Neuronal stem cell (in vitro differentiated cells): Measurements from ENCODE around the gene PLCH2.

ENCODE experiments used
- DNase-seq: peaks from one replicate; pipeline ENCODE4 v3.0.0-alpha.2; 2013; ENCODE audit warnings: low spot score
- H2AFZ ChIP-seq: one replicate; pipeline ENCODE4 v1.6.1; 2013; ENCODE audit warnings: mild to moderate bottlenecking, low read length, inconsistent platforms
- H2AK5ac ChIP-seq: 2 replicates; pipeline ENCODE4 v1.6.1; 2013; ENCODE audit warnings: low read depth, mild to moderate bottlenecking, inconsistent platforms, low read length, moderate library complexity, mixed read lengths
- H2BK120ac ChIP-seq: 2 replicates; pipeline ENCODE4 v1.6.1; 2013; ENCODE audit warnings: low read depth, mild to moderate bottlenecking, inconsistent platforms, low read length, moderate library complexity, mixed read lengths
- H2BK12ac ChIP-seq: one replicate; pipeline ENCODE4 v1.6.1; 2013; ENCODE audit warnings: low read length, inconsistent platforms
- H2BK15ac ChIP-seq: 2 replicates; pipeline ENCODE4 v1.6.1; 2013; ENCODE audit warnings: mild to moderate bottlenecking, low read length, inconsistent platforms, mixed read lengths
- H2BK5ac ChIP-seq: one replicate; pipeline ENCODE4 v1.6.1; 2013; ENCODE audit warnings: inconsistent platforms, mild to moderate bottlenecking, low read length, moderate library complexity
- H3K14ac ChIP-seq: one replicate; pipeline ENCODE4 v1.6.1; 2013; ENCODE audit warnings: low read length, inconsistent platforms
- H3K18ac ChIP-seq: 2 replicates; pipeline ENCODE4 v1.6.1; 2013; ENCODE audit warnings: low read length, inconsistent platforms
- H3K23ac ChIP-seq: 2 replicates; pipeline ENCODE4 v1.6.1; 2013; ENCODE audit warnings: low read depth, mild to moderate bottlenecking, mixed read lengths, low read length, inconsistent platforms; ENCODE audit not compliant: poor library complexity
- H3K27ac ChIP-seq: replicated peaks from 3 replicates; pipeline ENCODE4 v1.5.1; 2013; ENCODE audit warnings: low read length, inconsistent platforms
- H3K27me3 ChIP-seq, 3 experiments: 2 replicates each; pipeline ENCODE4 v1.6.1; 2013; ENCODE audit warnings: low read length in 3 of 3, mild to moderate bottlenecking in 2 of 3, inconsistent platforms in 1 of 3, low read depth in 1 of 3, mixed read lengths in 1 of 3, moderate library complexity in 1 of 3; ENCODE audit not compliant: control insufficient read depth in 3 of 3, insufficient read depth in 3 of 3
- H3K36me3 ChIP-seq, 2 donors: replicated peaks in 1 of 2; 2 replicates each; pipeline ENCODE4 v1.6.1; 2013; ENCODE audit warnings: low read length in 2 of 2; ENCODE audit not compliant: control insufficient read depth in 2 of 2, insufficient read depth in 2 of 2
- H3K4ac ChIP-seq: 2 replicates; pipeline ENCODE4 v1.6.1; 2013; ENCODE audit warnings: inconsistent platforms, mild to moderate bottlenecking, low read length, moderate library complexity
- H3K4me1 ChIP-seq, 2 donors: 1 replicate in 1 of 2; 2 replicates in 1 of 2; pipeline ENCODE4 v1.6.1; 2013; ENCODE audit warnings: low read length in 2 of 2, low read depth in 1 of 2; ENCODE audit not compliant: control insufficient read depth in 2 of 2, insufficient read depth in 1 of 2
- H3K4me2 ChIP-seq: one replicate; pipeline ENCODE4 v1.6.1; 2013; ENCODE audit warnings: mild to moderate bottlenecking, low read length, inconsistent platforms; ENCODE audit not compliant: insufficient read depth, poor library complexity, severe bottlenecking
- H3K4me3 ChIP-seq, 2 donors: 2 replicates each; pipeline ENCODE4 v1.5.1; 2013; ENCODE audit warnings: low read length in 2 of 2, mild to moderate bottlenecking in 2 of 2, inconsistent platforms in 1 of 2, moderate library complexity in 1 of 2
- H3K79me1 ChIP-seq: one replicate; pipeline ENCODE4 v1.6.1; 2013; ENCODE audit warnings: low read depth, mild to moderate bottlenecking, inconsistent platforms, low read length, moderate library complexity
- H3K9ac ChIP-seq: one replicate; pipeline ENCODE4 v1.6.1; 2013; ENCODE audit warnings: mild to moderate bottlenecking, low read depth, low read length, inconsistent platforms; ENCODE audit not compliant: poor library complexity
- H3K9me3 ChIP-seq, 2 donors: replicated peaks in 1 of 2; 2 replicates each; pipeline versions ENCODE3 to v1.6.1; 2013; ENCODE audit warnings: low read length in 2 of 2, mild to moderate bottlenecking in 2 of 2, inconsistent platforms in 1 of 2, low read depth in 1 of 2, mixed read lengths in 1 of 2, moderate library complexity in 1 of 2; ENCODE audit not compliant: control insufficient read depth in 2 of 2, insufficient read depth in 1 of 2
- H4K8ac ChIP-seq: one replicate; pipeline ENCODE4 v1.6.1; 2013; ENCODE audit warnings: low read depth, mild to moderate bottlenecking, inconsistent platforms, low read length, moderate library complexity
- H4K91ac ChIP-seq: one replicate; pipeline ENCODE4 v1.6.1; 2013; ENCODE audit warnings: low read length, low read depth, mild to moderate bottlenecking, inconsistent platforms; ENCODE audit not compliant: poor library complexity
- WGBS, 2 donors: extraction: QIAGEN DNeasy Blood & Tissue Kit; methylation state at CpG; one replicate each; pipeline ENCODE4 v1.1.7; 2013; ENCODE audit warnings: missing lambda C conversion rate in 2 of 2, mixed read lengths in 1 of 2; ENCODE audit not compliant: insufficient read length in 2 of 2, insufficient replicate concordance in 1 of 2; ENCODE audit errors: extremely low coverage in 2 of 2; 5-methylcytosine and 5-hydroxymethylcytosine counted together

The PLCH2 gene

GRCh38 chr1:2542246-2542915, 66.3 kb downstream of the PLCH2 start:
- Histone ChIP-seq H3K4me3 (no peak overlapping the region), H3K4me1 (peaks cover 55% of the 10 kb centered on the region in 2 donors)
- no CpG with 5 or more reads among the region's 11 CpGs for WGBS, 2 donors

DNA sequence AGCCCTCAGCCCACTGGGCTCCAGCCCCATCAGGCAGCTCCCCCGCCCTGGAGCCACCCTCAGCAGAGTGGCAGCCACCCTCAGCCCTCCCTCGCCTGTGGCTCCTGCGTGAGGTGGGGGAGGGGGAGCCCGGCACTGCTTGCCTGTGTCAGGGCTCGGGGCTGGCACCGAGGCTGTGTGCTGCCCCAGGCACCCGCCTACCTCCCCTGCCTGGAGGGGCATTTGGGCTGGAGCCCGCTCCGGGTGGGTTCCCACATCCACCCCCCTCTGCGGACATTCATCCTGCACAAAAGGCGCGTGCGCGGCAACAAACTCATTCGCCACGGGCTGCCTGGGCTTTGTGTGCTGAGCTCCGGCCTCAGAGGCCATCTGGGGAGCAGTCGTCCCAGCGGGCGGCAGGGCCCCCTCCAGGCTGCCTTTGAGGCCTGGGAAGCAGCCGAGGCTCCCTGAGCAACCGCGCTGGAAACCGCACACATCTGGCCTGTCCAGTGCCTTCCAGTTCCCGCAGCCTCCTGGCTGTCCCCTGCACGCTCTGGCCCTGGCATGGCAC, 67.5 kb downstream of the PLCH2 start:
- peak overlapping the region; percentile 100 for H2AK5ac ChIP-seq
- H3K14ac ChIP-seq, result peak overlapping the region; percentile 92
- peak overlapping the region; percentile 100 for H3K18ac ChIP-seq
- peak overlapping the region; percentile 21 for H3K4me2 ChIP-seq
- H4K91ac ChIP-seq, result peak overlapping the region; percentile 99
- peak overlapping the region; percentile 98 for H2BK120ac ChIP-seq
- H2BK5ac ChIP-seq, result peak overlapping the region; percentile 100
- peaks cover 61 to 66% of the 10 kb centered on the region in 2 donors for H3K4me1 ChIP-seq
- DNase-seq, result peak; percentile 68
- H2BK15ac ChIP-seq, result peak overlapping the region; percentile 42
- peaks cover 0 to under 1% of the 10 kb centered on the region in 2 donors for H3K9me3 ChIP-seq
- no CpG with 5 or more reads among the region's 26 CpGs for WGBS, 2 donors
- H3K27ac ChIP-seq, result peak overlapping the region; percentile 99
- H3K4me3 ChIP-seq, result peak overlapping the region in 1 of 2 donors; percentile 21
- H2BK12ac ChIP-seq, result peak overlapping the region; percentile 100
- peak overlapping the region; percentile 69 for H2AFZ ChIP-seq
- peaks cover 21% of the 10 kb centered on the region for H3K79me1 ChIP-seq
- no peak overlapping the region for H4K8ac ChIP-seq
- peak overlapping the region; percentile 70 for H3K4ac ChIP-seq
- peak overlapping the region; percentile 86 for H3K9ac ChIP-seq
- H3K27me3 ChIP-seq, result peaks cover 0 to 8% (median 0%) of the 10 kb centered on the region in 3 experiments
- peak overlapping the region; percentile 68 for H3K23ac ChIP-seq
- H3K36me3 ChIP-seq, result no peaks in the 10 kb centered on the region

More at GRCh38 chr1:2542246-2542915, 66.3 kb downstream of the PLCH2 start:
- H2AFZ ChIP-seq, result no peak overlapping the region
- H3K4ac ChIP-seq, result peak overlapping the region; percentile 99
- peak overlapping the region; percentile 61 for H3K9ac ChIP-seq
- peak overlapping the region; percentile 100 for H2BK12ac ChIP-seq
- no peaks in the 10 kb centered on the region for H3K36me3 ChIP-seq
- peaks cover 0 to 20% (median 0%) of the 10 kb centered on the region in 3 experiments for H3K27me3 ChIP-seq
- H3K14ac ChIP-seq, result peak overlapping the region; percentile 47
- peaks cover 2 to 4% of the 10 kb centered on the region in 2 donors for H3K9me3 ChIP-seq
- no peak overlapping the region for H4K8ac ChIP-seq
- H3K23ac ChIP-seq, result peak overlapping the region; percentile 75
- H2AK5ac ChIP-seq, result peak overlapping the region; percentile 100
- no peak for DNase-seq
- no peak overlapping the region for H3K4me2 ChIP-seq
- H4K91ac ChIP-seq, result peak overlapping the region; percentile 99
- H2BK5ac ChIP-seq, result peak overlapping the region; percentile 100
- H2BK120ac ChIP-seq, result peak overlapping the region; percentile 98
- peak overlapping the region; percentile 10 for H3K27ac ChIP-seq
- peak overlapping the region; percentile 96 for H2BK15ac ChIP-seq
- H3K18ac ChIP-seq, result peak overlapping the region; percentile 100
- peaks cover 18% of the 10 kb centered on the region for H3K79me1 ChIP-seq

GRCh38 chr1:2544093-2544874, 68.2 kb downstream of the PLCH2 start:
- Histone ChIP-seq H2AFZ (peak overlapping the region; percentile 69), H3K4ac (peak overlapping the region; percentile 70), H3K23ac (peak overlapping the region; percentile 81), H3K4me1 (peaks cover 67 to 72% of the 10 kb centered on the region in 2 donors), H3K4me3 (peak overlapping the region in 1 of 2 donors; percentile 21), H2AK5ac (peak overlapping the region; percentile 100), H2BK120ac (peak overlapping the region; percentile 98), H3K18ac (peak overlapping the region; percentile 100), H3K9me3 (no peaks in the 10 kb centered on the region), H3K79me1 (peaks cover 21% of the 10 kb centered on the region), H4K91ac (peak overlapping the region; percentile 98), H2BK5ac (peak overlapping the region; percentile 100), H2BK12ac (peak overlapping the region; percentile 100), H3K4me2 (peak overlapping the region; percentile 29), H4K8ac (no peak overlapping the region), H3K27me3 (peaks cover 0 to 4% (median 0%) of the 10 kb centered on the region in 3 experiments), H3K14ac (peak overlapping the region; percentile 92), H3K36me3 (no peaks in the 10 kb centered on the region), H3K9ac (peak overlapping the region; percentile 65), H3K27ac (peak overlapping the region; percentile 99), H2BK15ac (peak overlapping the region; percentile 42)
- no CpG with 5 or more reads among the region's 26 CpGs for WGBS, 2 donors
- DNase-seq, result peak; percentile 57
